Measurements from ENCODE around the gene TSKU. TPM values are rescaled to one million over a fixed set of nuclear protein-coding genes. Genes with fewer than 3 reads are reported as not detected.

Gene TSKU
- total RNA-seq, 1 donor from 2014 or later, result 32.8 TPM

DNA sequence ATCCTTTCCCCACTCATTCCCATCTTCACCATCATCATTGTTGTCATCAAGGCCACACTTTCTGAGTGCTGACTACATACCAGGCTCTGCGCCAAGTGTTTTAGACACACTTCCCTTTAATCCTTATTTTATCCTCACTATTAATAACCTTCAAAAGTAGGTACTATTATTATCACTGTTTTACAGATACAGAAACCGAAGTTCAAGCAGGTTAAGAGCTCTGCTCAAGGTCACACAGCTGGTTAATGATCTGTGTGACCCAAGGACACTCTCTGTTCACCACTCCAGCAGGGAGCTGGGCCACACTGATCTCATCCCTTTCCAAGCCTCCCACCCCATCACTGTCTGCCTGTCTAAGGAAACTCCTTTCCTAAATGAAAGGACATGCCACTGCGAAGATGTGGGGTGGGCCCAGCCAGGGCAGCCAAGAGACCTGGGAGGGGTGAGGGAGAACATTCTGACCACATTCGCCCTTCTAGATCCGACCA is 17.2 kb upstream of the TSKU start:
- TF ChIP-seq, protein P1, sequence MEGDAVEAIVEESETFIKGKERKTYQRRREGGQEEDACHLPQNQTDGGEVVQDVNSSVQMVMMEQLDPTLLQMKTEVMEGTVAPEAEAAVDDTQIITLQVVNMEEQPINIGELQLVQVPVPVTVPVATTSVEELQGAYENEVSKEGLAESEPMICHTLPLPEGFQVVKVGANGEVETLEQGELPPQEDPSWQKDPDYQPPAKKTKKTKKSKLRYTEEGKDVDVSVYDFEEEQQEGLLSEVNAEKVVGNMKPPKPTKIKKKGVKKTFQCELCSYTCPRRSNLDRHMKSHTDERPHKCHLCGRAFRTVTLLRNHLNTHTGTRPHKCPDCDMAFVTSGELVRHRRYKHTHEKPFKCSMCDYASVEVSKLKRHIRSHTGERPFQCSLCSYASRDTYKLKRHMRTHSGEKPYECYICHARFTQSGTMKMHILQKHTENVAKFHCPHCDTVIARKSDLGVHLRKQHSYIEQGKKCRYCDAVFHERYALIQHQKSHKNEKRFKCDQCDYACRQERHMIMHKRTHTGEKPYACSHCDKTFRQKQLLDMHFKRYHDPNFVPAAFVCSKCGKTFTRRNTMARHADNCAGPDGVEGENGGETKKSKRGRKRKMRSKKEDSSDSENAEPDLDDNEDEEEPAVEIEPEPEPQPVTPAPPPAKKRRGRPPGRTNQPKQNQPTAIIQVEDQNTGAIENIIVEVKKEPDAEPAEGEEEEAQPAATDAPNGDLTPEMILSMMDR (conservative IDR thresholded peaks at IDR 0.05), result no peak
- H3K4me3 Mint-ChIP-seq, result no peak overlapping the region
- DNase-seq (ENCODE audit: extremely low spot score, unreplicated experiment), result no peak
- H3K36me3 Mint-ChIP-seq, result no peaks in the 10 kb centered on the region
- H3K4me1 Mint-ChIP-seq (ENCODE audit: unreplicated experiment), result peaks cover 49% of the 10 kb centered on the region
- H3K9me3 Mint-ChIP-seq, result no peaks in the 10 kb centered on the region
- no peaks in the 10 kb centered on the region for H3K27me3 Mint-ChIP-seq
- no peak overlapping the region for H3K27ac Mint-ChIP-seq

GRCh38 chr11:76766521-76766920 is 16.6 kb upstream of the TSKU start:
- Mint-ChIP-seq H3K27me3 (no peaks in the 10 kb centered on the region), H3K4me3 (no peak overlapping the region), H3K4me1 (ENCODE audit: unreplicated experiment) (peaks cover 48% of the 10 kb centered on the region), H3K36me3 (no peaks in the 10 kb centered on the region), H3K9me3 (no peaks in the 10 kb centered on the region), H3K27ac (no peak overlapping the region)
- TF ChIP-seq, protein P1 (conservative IDR thresholded peaks at IDR 0.05), result no peak
- DNase-seq (ENCODE audit: extremely low spot score, unreplicated experiment), result no peak

DNA sequence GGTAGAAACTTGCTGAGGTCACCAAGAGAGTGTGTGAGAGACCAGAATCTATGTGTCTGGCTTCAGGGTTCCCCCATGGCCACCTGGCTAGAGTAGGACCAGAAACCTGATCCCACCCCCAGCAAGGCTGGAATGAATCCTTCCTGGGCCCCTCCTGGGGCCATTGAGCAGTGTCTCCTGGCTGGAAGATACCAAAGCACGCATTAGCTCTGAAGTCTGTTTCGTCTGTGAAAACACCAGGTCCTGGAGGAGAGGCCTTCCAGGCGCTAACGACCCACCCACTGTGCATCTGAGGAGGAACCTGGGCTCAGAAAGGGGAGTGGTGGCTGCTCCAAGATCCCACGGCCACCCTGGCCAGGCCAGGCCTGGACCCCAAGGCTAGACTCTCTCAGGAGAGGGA is 15.5 kb upstream of the TSKU start:
- no peaks in the 10 kb centered on the region for H3K9me3 Mint-ChIP-seq
- no peaks in the 10 kb centered on the region for H3K27me3 Mint-ChIP-seq
- TF ChIP-seq, protein P1 (conservative IDR thresholded peaks at IDR 0.05), result no peak
- H3K4me1 Mint-ChIP-seq (ENCODE audit: unreplicated experiment), result peaks cover 51% of the 10 kb centered on the region
- no peaks in the 10 kb centered on the region for H3K36me3 Mint-ChIP-seq
- H3K4me3 Mint-ChIP-seq, result no peak overlapping the region
- no peak for DNase-seq (ENCODE audit: extremely low spot score, unreplicated experiment)
- H3K27ac Mint-ChIP-seq, result peak overlapping the region; percentile 67

GRCh38 chr11:76768088-76768908 is 14.9 kb upstream of the TSKU start:
- DNase-seq (ENCODE audit: extremely low spot score, unreplicated experiment), result no peak
- peaks cover 56% of the 10 kb centered on the region for H3K4me1 Mint-ChIP-seq (ENCODE audit: unreplicated experiment)
- peak overlapping the region; percentile 29 for H3K4me3 Mint-ChIP-seq
- H3K27ac Mint-ChIP-seq, result peak overlapping the region; percentile 67
- no peaks in the 10 kb centered on the region for H3K27me3 Mint-ChIP-seq
- H3K9me3 Mint-ChIP-seq, result no peaks in the 10 kb centered on the region
- TF ChIP-seq, protein P1 (conservative IDR thresholded peaks at IDR 0.05), result no peak
- no peaks in the 10 kb centered on the region for H3K36me3 Mint-ChIP-seq

DNA sequence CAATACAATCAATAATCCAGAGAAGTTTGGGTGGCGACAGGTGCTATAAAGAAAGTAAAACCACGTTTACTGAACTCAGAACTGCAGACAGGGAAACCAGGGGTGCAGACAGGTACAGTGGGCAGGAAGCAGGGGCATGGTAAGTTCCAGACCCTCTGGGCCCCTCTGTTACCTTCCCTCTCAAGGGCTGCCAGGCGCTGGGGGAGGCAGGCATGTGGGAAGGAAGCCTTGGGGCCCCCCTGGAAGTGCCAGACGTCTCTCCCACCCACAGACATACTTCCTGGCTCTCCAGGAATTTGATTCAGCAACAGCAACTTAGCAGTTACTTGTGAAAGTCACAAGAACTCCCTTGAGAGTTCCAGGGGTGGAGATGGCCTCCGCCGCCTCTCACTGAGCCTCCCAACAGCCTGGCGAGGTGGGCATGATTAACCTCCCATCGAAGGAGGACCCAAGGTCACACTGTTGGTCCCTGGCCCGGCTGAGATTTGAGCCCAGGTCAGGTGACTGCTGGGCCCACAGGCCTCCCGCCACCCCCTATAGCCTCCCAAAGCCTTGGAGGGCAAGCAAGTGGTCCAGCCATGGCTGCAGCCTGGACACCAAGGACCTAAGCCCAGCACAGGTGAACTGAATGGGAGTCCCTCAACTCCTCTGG is 14.1 kb upstream of the TSKU start:
- Mint-ChIP-seq H3K4me1 (ENCODE audit: unreplicated experiment) (peaks cover 58% of the 10 kb centered on the region), H3K27me3 (no peaks in the 10 kb centered on the region), H3K4me3 (peak overlapping the region; percentile 29), H3K27ac (peak overlapping the region; percentile 67), H3K36me3 (no peaks in the 10 kb centered on the region), H3K9me3 (no peaks in the 10 kb centered on the region)
- DNase-seq (ENCODE audit: extremely low spot score, unreplicated experiment), result no peak
- TF ChIP-seq, protein P1 (conservative IDR thresholded peaks at IDR 0.05), result no peak

Data from type B pancreatic cell (in vitro differentiated cells).